NCI-H345 treated with DMSO at 0.1 percent for 48 hours (cell line): ENCODE measurements around the gene EPHB3.

Experiments used
- DNase-seq: peaks from one replicate; lab custom pipeline; 2025; ENCODE audit not compliant: unreplicated experiment; lab: John Stamatoyannopoulos, UW

EPHB3 gene

GRCh38 chr3:184561061-184561912, at the start of gene EPHB3:
TSS of gene EPHB3 (plus strand) at chr3:184561785. CDS start at chr3:184562236, 451 bp downstream.
- DNase-seq: peak; percentile 100

- no peak for DNase-seq
Measured at GRCh38 chr3:184512621-184513020, 49.0 kb upstream of the EPHB3 start.

- peak; percentile 83 for DNase-seq
Measured at GRCh38 chr3:184513276-184514170, 48.1 kb upstream of the EPHB3 start.

GRCh38 chr3:184514171-184514490, 47.5 kb upstream of the EPHB3 start:
- no peak for DNase-seq

GRCh38 chr3:184523825-184524615, 37.6 kb upstream of the EPHB3 start:
- no peak for DNase-seq

GRCh38 chr3:184524981-184525336, 36.6 kb upstream of the EPHB3 start:
- DNase-seq: peak; percentile 55

GRCh38 chr3:184525337-184526087, 36.1 kb upstream of the EPHB3 start:
- peak; percentile 26 for DNase-seq

GRCh38 chr3:184526088-184526433, 35.5 kb upstream of the EPHB3 start:
- DNase-seq: no peak

GRCh38 chr3:184531626-184532280, 29.8 kb upstream of the EPHB3 start:
- no peak for DNase-seq

GRCh38 chr3:184532940-184533732, 28.4 kb upstream of the EPHB3 start:
- DNase-seq: no peak

- no peak for DNase-seq
Measured at GRCh38 chr3:184537885-184538665, 23.5 kb upstream of the EPHB3 start.

- DNase-seq: no peak
Measured at GRCh38 chr3:184538666-184539431, 22.7 kb upstream of the EPHB3 start.

- no peak for DNase-seq
Measured at GRCh38 chr3:184539801-184540435, 21.7 kb upstream of the EPHB3 start.

- peak; percentile 78 for DNase-seq
Measured at GRCh38 chr3:184540777-184541681, 20.6 kb upstream of the EPHB3 start.

- no peak for DNase-seq
Measured at GRCh38 chr3:184541886-184542562, 19.6 kb upstream of the EPHB3 start.

- DNase-seq: no peak
Measured at GRCh38 chr3:184542577-184542976, 19.0 kb upstream of the EPHB3 start.
